GM12878 (cell line): Measurements from ENCODE around the gene GPRC5C. TPM values are rescaled to one million over a fixed set of nuclear protein-coding genes. Genes with fewer than 3 reads are reported as not detected.

Experiments
- CBX5 ChIP-seq: sonication (generic); IDR thresholded peaks from 2 replicates; pipeline ENCODE4 v1.6.1; 2016; ENCODE audit warnings: low read depth, moderate library complexity, mild to moderate bottlenecking, inconsistent platforms
- CHD1 ChIP-seq: IDR thresholded peaks from 2 replicates; pipeline ENCODE4 v1.6.1; 2012; ENCODE audit warnings: low read depth, low read length, improper control_type of control experiment
- ESRRA ChIP-seq: IDR thresholded peaks from 2 replicates; pipeline ENCODE4 v1.6.1; 2012; ENCODE audit warnings: mild to moderate bottlenecking, low read length, improper control_type of control experiment
- KAT2A ChIP-seq: conservative IDR thresholded peaks from 2 replicates; pipeline ENCODE4 v1.6.1; 2011; ENCODE audit warnings: low read depth, low read length; ENCODE audit not compliant: control insufficient read depth
- KLF5 ChIP-seq: fragments of 450-650 bp; IDR thresholded peaks from 2 replicates; pipeline ENCODE4 v1.6.1; 2014; ENCODE audit warnings: mild to moderate bottlenecking; ENCODE audit not compliant: partially characterized antibody
- NFIC ChIP-seq: IDR thresholded peaks from 2 replicates; pipeline ENCODE4 v1.6.1; 2012; ENCODE audit warnings: low read depth, mild to moderate bottlenecking, inconsistent platforms, low read length, moderate library complexity
- NR2C2 ChIP-seq: IDR thresholded peaks from 2 replicates; pipeline ENCODE4 v1.6.1; 2011; ENCODE audit warnings: borderline replicate concordance, low read depth; ENCODE audit not compliant: control insufficient read depth, insufficient read length
- NR2F1 ChIP-seq: fragments of 450-650 bp; conservative IDR thresholded peaks from 2 replicates; pipeline ENCODE4 v1.6.1; 2017; ENCODE audit warnings: mild to moderate bottlenecking
- NRF1 ChIP-seq: conservative IDR thresholded peaks from 2 replicates; pipeline ENCODE4 v1.6.1; 2011; ENCODE audit warnings: mild to moderate bottlenecking, low read depth, low read length, improper control_type of control experiment
- PML ChIP-seq: IDR thresholded peaks from 2 replicates; pipeline ENCODE4 v1.6.1; 2012; ENCODE audit warnings: low read length, inconsistent platforms
- POLR2A ChIP-seq: IDR thresholded peaks from 2 replicates; pipeline ENCODE4 v1.6.1; 2011; ENCODE audit warnings: low read depth, mild to moderate bottlenecking, low read length
- RELA ChIP-seq: fragments of 450-650 bp; IDR thresholded peaks from 2 replicates; pipeline ENCODE4 v1.8.0; 2014; ENCODE audit warnings: borderline replicate concordance; ENCODE audit not compliant: partially characterized antibody
- SIX5 ChIP-seq: IDR thresholded peaks from 2 replicates; pipeline ENCODE4 v1.6.1; 2011; ENCODE audit warnings: mild to moderate bottlenecking, low read depth, low read length, moderate library complexity; ENCODE audit not compliant: severe bottlenecking
- SMAD1 ChIP-seq: fragments of 450-650 bp; IDR thresholded peaks from 2 replicates; pipeline ENCODE4 v1.6.1; 2018; ENCODE audit warnings: mild to moderate bottlenecking, low read depth; ENCODE audit not compliant: partially characterized antibody
- SMC3 ChIP-seq: IDR thresholded peaks from 2 replicates; pipeline ENCODE4 v1.6.1; 2011; ENCODE audit warnings: low read length, improper control_type of control experiment, borderline replicate concordance
- SP1 ChIP-seq: IDR thresholded peaks from one replicate; pipeline ENCODE4 v1.6.1; 2011; ENCODE audit warnings: low read depth, low read length
- ZNF24 ChIP-seq: fragments of 450-650 bp; IDR thresholded peaks from 2 replicates; pipeline ENCODE4 v1.6.1; 2017; ENCODE audit warnings: antibody characterized with exemption, mild to moderate bottlenecking
- polyA plus RNA-seq, 11 experiments: library from polyadenylated mRNA; depleted of rRNA in 4 of 11; unstranded in 6 of 11; stranded (reverse) in 5 of 11; fragments of >200 nt; fragmentation: Nextera tagmentation in 4 of 11; fragmentation: Illumina TruSeq in 1 of 11; extraction: Ambion mirVana in 4 of 11; extraction: Trizol in 1 of 11; gene quantifications; 1 replicate in 1 of 11; 2 replicates in 10 of 11; pipeline versions ENCODE4 v1.2.1 to v1.2.3, GENCODE V29; 2011 to 2016; ENCODE audit warnings: inconsistent platforms in 2 of 11, missing spikeins in 2 of 11, low read depth in 1 of 11
- total RNA-seq, 4 experiments: library from RNA; depleted of rRNA in 3 of 4; stranded (reverse); fragments of >200 nt in 3 of 4; fragmentation: Illumina TruSeq in 1 of 4; extraction: Trizol in 1 of 4; gene quantifications; 2 replicates each; pipeline versions ENCODE4 v1.2.1 to v1.2.3, GENCODE V29; 2013 to 2021
- TF ChIP-seq, protein P1 (sequence below): fragments of 150-350 bp; IDR thresholded peaks from 2 replicates; pipeline ENCODE4 v1.6.1; 2016; ENCODE audit warnings: low read depth, low read length
- TF ChIP-seq, protein P2 (sequence below): fragments of 450-650 bp; IDR thresholded peaks from 2 replicates; pipeline ENCODE4 v1.6.1; 2017; ENCODE audit warnings: mild to moderate bottlenecking, low read depth, inconsistent platforms; ENCODE audit not compliant: poor library complexity, severe bottlenecking
- TF ChIP-seq, protein P3 (sequence below): IDR thresholded peaks from 2 replicates; pipeline ENCODE4 v1.6.1; 2011; ENCODE audit warnings: low read depth, low read length, improper control_type of control experiment, borderline replicate concordance
- TF ChIP-seq, protein P4 (sequence below): fragments of 450-650 bp; IDR thresholded peaks from 2 replicates; pipeline ENCODE4 v1.6.1; 2017; ENCODE audit warnings: mild to moderate bottlenecking, moderate library complexity
- TF ChIP-seq, protein P5 (sequence below): IDR thresholded peaks from 2 replicates; pipeline ENCODE4 v1.6.1; 2011; ENCODE audit warnings: low read depth, mild to moderate bottlenecking, low read length, moderate library complexity, borderline replicate concordance; ENCODE audit errors: extremely low read depth

The GPRC5C gene
- total and polyA plus RNA-seq, 10 of the 15 experiments (the other 5 are each of a cell fraction or from before 2014, with no cell fraction given) = 0.04 to 1.3 (median 0.36) TPM; not detected in 2

DNA sequence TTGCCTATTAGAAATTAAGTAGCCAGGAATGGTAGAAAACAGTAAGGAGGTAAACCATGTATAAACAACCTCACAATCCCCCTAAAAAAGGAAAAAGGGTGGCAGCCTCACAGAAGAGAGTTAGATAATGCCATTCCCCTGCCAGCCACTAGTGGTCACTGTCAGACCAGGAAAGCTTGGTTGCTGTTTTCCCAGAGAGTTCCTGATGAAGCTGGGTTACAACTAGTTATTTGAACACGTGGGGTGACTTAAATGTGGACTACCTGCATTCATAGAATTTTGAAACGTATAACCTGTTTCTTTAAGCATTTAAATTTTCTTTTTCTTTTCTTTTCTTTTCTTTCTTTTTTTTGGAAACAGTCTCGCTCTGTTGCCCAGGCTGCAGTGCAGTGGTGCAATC is 5.8 kb downstream of the GPRC5C start (continued):
- TF ChIP-seq, protein P1, sequence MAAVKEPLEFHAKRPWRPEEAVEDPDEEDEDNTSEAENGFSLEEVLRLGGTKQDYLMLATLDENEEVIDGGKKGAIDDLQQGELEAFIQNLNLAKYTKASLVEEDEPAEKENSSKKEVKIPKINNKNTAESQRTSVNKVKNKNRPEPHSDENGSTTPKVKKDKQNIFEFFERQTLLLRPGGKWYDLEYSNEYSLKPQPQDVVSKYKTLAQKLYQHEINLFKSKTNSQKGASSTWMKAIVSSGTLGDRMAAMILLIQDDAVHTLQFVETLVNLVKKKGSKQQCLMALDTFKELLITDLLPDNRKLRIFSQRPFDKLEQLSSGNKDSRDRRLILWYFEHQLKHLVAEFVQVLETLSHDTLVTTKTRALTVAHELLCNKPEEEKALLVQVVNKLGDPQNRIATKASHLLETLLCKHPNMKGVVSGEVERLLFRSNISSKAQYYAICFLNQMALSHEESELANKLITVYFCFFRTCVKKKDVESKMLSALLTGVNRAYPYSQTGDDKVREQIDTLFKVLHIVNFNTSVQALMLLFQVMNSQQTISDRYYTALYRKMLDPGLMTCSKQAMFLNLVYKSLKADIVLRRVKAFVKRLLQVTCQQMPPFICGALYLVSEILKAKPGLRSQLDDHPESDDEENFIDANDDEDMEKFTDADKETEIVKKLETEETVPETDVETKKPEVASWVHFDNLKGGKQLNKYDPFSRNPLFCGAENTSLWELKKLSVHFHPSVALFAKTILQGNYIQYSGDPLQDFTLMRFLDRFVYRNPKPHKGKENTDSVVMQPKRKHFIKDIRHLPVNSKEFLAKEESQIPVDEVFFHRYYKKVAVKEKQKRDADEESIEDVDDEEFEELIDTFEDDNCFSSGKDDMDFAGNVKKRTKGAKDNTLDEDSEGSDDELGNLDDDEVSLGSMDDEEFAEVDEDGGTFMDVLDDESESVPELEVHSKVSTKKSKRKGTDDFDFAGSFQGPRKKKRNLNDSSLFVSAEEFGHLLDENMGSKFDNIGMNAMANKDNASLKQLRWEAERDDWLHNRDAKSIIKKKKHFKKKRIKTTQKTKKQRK = no peak
- TF ChIP-seq CBX5 (peak; percentile 99), ZNF24 (no peak), NR2C2 (no peak), SMC3 (peak; percentile 39; the same call in 1 of the 2 replicates), NR2F1 (no peak), RELA (no peak), POLR2A (no peak), KLF5 (no peak), ESRRA (no peak), KAT2A (no peak), CHD1 (no peak), NRF1 (no peak), SMAD1 (no peak), PML (no peak), SP1 (no peak), SIX5 (no peak), NFIC (no peak)
- TF ChIP-seq, protein P2, sequence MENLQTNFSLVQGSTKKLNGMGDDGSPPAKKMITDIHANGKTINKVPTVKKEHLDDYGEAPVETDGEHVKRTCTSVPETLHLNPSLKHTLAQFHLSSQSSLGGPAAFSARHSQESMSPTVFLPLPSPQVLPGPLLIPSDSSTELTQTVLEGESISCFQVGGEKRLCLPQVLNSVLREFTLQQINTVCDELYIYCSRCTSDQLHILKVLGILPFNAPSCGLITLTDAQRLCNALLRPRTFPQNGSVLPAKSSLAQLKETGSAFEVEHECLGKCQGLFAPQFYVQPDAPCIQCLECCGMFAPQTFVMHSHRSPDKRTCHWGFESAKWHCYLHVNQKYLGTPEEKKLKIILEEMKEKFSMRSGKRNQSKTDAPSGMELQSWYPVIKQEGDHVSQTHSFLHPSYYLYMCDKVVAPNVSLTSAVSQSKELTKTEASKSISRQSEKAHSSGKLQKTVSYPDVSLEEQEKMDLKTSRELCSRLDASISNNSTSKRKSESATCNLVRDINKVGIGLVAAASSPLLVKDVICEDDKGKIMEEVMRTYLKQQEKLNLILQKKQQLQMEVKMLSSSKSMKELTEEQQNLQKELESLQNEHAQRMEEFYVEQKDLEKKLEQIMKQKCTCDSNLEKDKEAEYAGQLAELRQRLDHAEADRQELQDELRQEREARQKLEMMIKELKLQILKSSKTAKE = no peak
- TF ChIP-seq, protein P3, sequence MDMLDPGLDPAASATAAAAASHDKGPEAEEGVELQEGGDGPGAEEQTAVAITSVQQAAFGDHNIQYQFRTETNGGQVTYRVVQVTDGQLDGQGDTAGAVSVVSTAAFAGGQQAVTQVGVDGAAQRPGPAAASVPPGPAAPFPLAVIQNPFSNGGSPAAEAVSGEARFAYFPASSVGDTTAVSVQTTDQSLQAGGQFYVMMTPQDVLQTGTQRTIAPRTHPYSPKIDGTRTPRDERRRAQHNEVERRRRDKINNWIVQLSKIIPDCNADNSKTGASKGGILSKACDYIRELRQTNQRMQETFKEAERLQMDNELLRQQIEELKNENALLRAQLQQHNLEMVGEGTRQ = no peak
- TF ChIP-seq, protein P4, sequence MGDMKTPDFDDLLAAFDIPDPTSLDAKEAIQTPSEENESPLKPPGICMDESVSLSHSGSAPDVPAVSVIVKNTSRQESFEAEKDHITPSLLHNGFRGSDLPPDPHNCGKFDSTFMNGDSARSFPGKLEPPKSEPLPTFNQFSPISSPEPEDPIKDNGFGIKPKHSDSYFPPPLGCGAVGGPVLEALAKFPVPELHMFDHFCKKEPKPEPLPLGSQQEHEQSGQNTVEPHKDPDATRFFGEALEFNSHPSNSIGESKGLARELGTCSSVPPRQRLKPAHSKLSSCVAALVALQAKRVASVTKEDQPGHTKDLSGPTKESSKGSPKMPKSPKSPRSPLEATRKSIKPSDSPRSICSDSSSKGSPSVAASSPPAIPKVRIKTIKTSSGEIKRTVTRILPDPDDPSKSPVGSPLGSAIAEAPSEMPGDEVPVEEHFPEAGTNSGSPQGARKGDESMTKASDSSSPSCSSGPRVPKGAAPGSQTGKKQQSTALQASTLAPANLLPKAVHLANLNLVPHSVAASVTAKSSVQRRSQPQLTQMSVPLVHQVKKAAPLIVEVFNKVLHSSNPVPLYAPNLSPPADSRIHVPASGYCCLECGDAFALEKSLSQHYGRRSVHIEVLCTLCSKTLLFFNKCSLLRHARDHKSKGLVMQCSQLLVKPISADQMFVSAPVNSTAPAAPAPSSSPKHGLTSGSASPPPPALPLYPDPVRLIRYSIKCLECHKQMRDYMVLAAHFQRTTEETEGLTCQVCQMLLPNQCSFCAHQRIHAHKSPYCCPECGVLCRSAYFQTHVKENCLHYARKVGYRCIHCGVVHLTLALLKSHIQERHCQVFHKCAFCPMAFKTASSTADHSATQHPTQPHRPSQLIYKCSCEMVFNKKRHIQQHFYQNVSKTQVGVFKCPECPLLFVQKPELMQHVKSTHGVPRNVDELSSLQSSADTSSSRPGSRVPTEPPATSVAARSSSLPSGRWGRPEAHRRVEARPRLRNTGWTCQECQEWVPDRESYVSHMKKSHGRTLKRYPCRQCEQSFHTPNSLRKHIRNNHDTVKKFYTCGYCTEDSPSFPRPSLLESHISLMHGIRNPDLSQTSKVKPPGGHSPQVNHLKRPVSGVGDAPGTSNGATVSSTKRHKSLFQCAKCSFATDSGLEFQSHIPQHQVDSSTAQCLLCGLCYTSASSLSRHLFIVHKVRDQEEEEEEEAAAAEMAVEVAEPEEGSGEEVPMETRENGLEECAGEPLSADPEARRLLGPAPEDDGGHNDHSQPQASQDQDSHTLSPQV = no peak
- TF ChIP-seq, protein P5, sequence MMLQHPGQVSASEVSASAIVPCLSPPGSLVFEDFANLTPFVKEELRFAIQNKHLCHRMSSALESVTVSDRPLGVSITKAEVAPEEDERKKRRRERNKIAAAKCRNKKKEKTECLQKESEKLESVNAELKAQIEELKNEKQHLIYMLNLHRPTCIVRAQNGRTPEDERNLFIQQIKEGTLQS = no peak
